ENCODE data around the gene BARHL1. TPM values are rescaled to one million over a fixed set of nuclear protein-coding genes. Genes with fewer than 3 reads are reported as not detected.

BARHL1 gene
- total and polyA plus RNA-seq, 2 of the 13 experiments (the other 11 are each of a cell fraction or from before 2014, with no cell fraction given), result not detected

DNA sequence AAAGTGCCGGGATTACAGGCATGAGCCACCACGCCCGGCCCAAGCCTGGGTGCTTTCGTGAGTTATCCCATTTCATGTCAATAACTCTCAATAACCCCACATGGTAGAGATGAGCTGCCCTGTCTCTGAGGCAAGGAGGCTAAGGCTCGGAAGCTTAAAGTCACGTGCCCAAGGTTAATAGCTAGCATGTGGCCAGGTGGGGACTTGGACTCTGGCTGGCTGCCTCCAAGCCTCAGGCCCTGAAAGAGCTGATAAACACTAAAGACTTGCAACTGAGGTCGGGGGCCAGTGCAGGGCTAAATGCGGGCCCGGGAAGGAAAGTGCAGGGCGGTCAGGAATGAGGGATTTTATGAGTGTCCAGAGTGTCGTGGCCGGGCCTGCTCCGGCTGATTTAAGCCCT lies 30.9 kb upstream of the BARHL1 start:
- ChIA-PET CTCF (ENCODE audit: low intra/inter-chr PET ratio, low total read pairs) (no interaction called here), POLR2A (no interaction called here)
- intact Hi-C loops (cut with micrococcal nuclease; ENCODE audit: unreplicated experiment) (no loop called here), in situ Hi-C loops (cut with HindIII; ENCODE audit: extremely low pct_ligation_motif_present, low pct_unique_long_range_greater_than_20kb) (no loop called here)
- no peak for FAIRE-seq
- Histone ChIP-seq H3K27me3 (ENCODE audit: control insufficient read depth in 1 of 2, insufficient read depth in 2 of 2, low read length in 2 of 2) (peaks cover 4 to 40% of the 10 kb centered on the region in 2 experiments; a peak in 4 of 5 replicates), H3K9ac (ENCODE audit: insufficient read depth, low read depth, low read length) (no peak overlapping the region), H4K20me1 (ENCODE audit: insufficient read depth, low read length) (no peaks in the 10 kb centered on the region), H3K4me3 (replicated peaks in 1 of 3; ENCODE audit: insufficient read depth in 1 of 3, low read depth in 2 of 3, low read length in 3 of 3) (no peak overlapping the region), H3K79me2 (ENCODE audit: insufficient read depth, low read length) (no peaks in the 10 kb centered on the region), H2AFZ (ENCODE audit: low read length) (no peak overlapping the region), H3K36me3 (replicated peaks in 1 of 2; ENCODE audit: control insufficient read depth in 1 of 2, insufficient read depth in 2 of 2, low read length in 2 of 2) (no peaks in the 10 kb centered on the region), H3K27ac (ENCODE audit: extremely low read length, insufficient read depth, low read length) (no peak overlapping the region), H3K4me1 (ENCODE audit: insufficient read depth, low read length) (no peaks in the 10 kb centered on the region), H3K4me2 (ENCODE audit: low read depth, low read length) (no peak overlapping the region), H3K9me3 (ENCODE audit: low read length) (no peaks in the 10 kb centered on the region)
- no TSS peak for BruUV-seq (replicated peaks)
- ATAC-seq, result no peak
- TF ChIP-seq FLYWCH1 (CRISPR knock-in tag; IDR thresholded peaks at IDR 0.05) (no peak), NFIC (IDR thresholded peaks at IDR 0.05; ENCODE audit: low read length) (no peak)
- 56% methylated on average over 3 of the region's 13 CpGs for WGBS (ENCODE audit: low lambda C conversion rate)
- no peak for DNase-seq (ENCODE audit: low spot score)

- Histone ChIP-seq H4K20me1 (ENCODE audit: insufficient read depth, low read length) (no peaks in the 10 kb centered on the region), H3K4me1 (ENCODE audit: insufficient read depth, low read length) (no peaks in the 10 kb centered on the region), H2AFZ (ENCODE audit: low read length) (no peak overlapping the region), H3K9me3 (ENCODE audit: low read length) (no peaks in the 10 kb centered on the region), H3K4me3 (replicated peaks in 1 of 3; ENCODE audit: insufficient read depth in 1 of 3, low read depth in 2 of 3, low read length in 3 of 3) (no peak overlapping the region), H3K27me3 (ENCODE audit: control insufficient read depth in 1 of 2, insufficient read depth in 2 of 2, low read length in 2 of 2) (peaks cover 4 to 40% of the 10 kb centered on the region in 2 experiments; a peak in 4 of 5 replicates), H3K9ac (ENCODE audit: insufficient read depth, low read depth, low read length) (no peak overlapping the region), H3K79me2 (ENCODE audit: insufficient read depth, low read length) (no peaks in the 10 kb centered on the region), H3K27ac (ENCODE audit: extremely low read length, insufficient read depth, low read length) (no peak overlapping the region), H3K36me3 (replicated peaks in 1 of 2; ENCODE audit: control insufficient read depth in 1 of 2, insufficient read depth in 2 of 2, low read length in 2 of 2) (no peaks in the 10 kb centered on the region), H3K4me2 (ENCODE audit: low read depth, low read length) (no peak overlapping the region)
- intact Hi-C loops (cut with micrococcal nuclease; ENCODE audit: unreplicated experiment), result no loop called here
- TF ChIP-seq TARDBP (CRISPR knock-in tag; IDR thresholded peaks at IDR 0.05), result no peak
- ATAC-seq (no peak), DNase-seq (ENCODE audit: low spot score) (no peak), FAIRE-seq (no peak)
- BruUV-seq (replicated peaks), result no TSS peak
- in situ Hi-C loops (cut with HindIII; ENCODE audit: extremely low pct_ligation_motif_present, low pct_unique_long_range_greater_than_20kb), result no loop called here
- WGBS (ENCODE audit: low lambda C conversion rate), result 42% methylated on average over 3 of the region's 12 CpGs
- CTCF ChIA-PET (ENCODE audit: low intra/inter-chr PET ratio, low total read pairs), result no interaction called here
- POLR2A ChIA-PET, result no interaction called here
These were observed 30.4 kb upstream of the BARHL1 start for GRCh38 chr9:132552041-132552440.

DNA sequence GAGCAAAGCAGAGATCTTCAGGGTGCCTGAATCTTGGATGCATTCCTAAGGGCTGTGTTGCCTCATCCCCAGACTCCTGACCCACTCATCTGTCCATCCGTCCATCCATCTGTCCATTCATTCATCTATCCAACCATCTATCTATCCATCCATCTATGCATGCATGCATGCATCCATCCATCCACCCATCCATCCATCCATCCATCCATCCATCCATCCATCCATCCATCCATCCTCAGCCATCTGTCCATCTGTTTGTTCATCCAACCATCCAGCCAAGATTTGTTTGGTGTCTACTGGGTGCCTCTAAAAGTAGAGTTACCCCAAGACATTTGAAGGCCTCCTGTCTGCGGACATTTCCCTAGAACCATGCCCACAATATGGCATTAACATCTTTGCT lies 27.7 kb upstream of the BARHL1 start:
- 48% methylated on average over 2 of the region's 2 CpGs for WGBS (ENCODE audit: low lambda C conversion rate)
- H3K4me1 ChIP-seq (ENCODE audit: insufficient read depth, low read length), result no peaks in the 10 kb centered on the region
- intact Hi-C loops (cut with micrococcal nuclease; ENCODE audit: unreplicated experiment), result no loop called here
- peaks cover 0 to 36% of the 10 kb centered on the region in 2 experiments; a peak in 2 of 5 replicates for H3K27me3 ChIP-seq (ENCODE audit: control insufficient read depth in 1 of 2, insufficient read depth in 2 of 2, low read length in 2 of 2)
- H4K20me1 ChIP-seq (ENCODE audit: insufficient read depth, low read length), result no peaks in the 10 kb centered on the region
- ATAC-seq (no peak), FAIRE-seq (no peak), DNase-seq (ENCODE audit: low spot score) (no peak)
- H3K36me3 ChIP-seq (replicated peaks in 1 of 2; ENCODE audit: control insufficient read depth in 1 of 2, insufficient read depth in 2 of 2, low read length in 2 of 2), result no peaks in the 10 kb centered on the region
- H3K79me2 ChIP-seq (ENCODE audit: insufficient read depth, low read length), result no peaks in the 10 kb centered on the region
- in situ Hi-C loops (cut with HindIII; ENCODE audit: extremely low pct_ligation_motif_present, low pct_unique_long_range_greater_than_20kb), result no loop called here
- no peak overlapping the region for H2AFZ ChIP-seq (ENCODE audit: low read length)
- H3K4me2 ChIP-seq (ENCODE audit: low read depth, low read length), result no peak overlapping the region
- no peak overlapping the region for H3K4me3 ChIP-seq (replicated peaks in 1 of 3; ENCODE audit: insufficient read depth in 1 of 3, low read depth in 2 of 3, low read length in 3 of 3)
- no peak overlapping the region for H3K27ac ChIP-seq (ENCODE audit: extremely low read length, insufficient read depth, low read length)
- no peaks in the 10 kb centered on the region for H3K9me3 ChIP-seq (ENCODE audit: low read length)
- ChIA-PET POLR2A (no interaction called here), CTCF (ENCODE audit: low intra/inter-chr PET ratio, low total read pairs) (no interaction called here)
- H3K9ac ChIP-seq (ENCODE audit: insufficient read depth, low read depth, low read length), result no peak overlapping the region
- no TSS peak for BruUV-seq (replicated peaks)
- no peak for TF ChIP-seq RORA (CRISPR knock-in tag; IDR thresholded peaks at IDR 0.05)
- TF ChIP-seq, protein P1, sequence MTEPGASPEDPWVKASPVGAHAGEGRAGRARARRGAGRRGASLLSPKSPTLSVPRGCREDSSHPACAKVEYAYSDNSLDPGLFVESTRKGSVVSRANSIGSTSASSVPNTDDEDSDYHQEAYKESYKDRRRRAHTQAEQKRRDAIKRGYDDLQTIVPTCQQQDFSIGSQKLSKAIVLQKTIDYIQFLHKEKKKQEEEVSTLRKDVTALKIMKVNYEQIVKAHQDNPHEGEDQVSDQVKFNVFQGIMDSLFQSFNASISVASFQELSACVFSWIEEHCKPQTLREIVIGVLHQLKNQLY (CRISPR knock-in tag; IDR thresholded peaks at IDR 0.05), result no peak
- no peak for TF ChIP-seq ZSCAN25 (CRISPR knock-in tag; IDR thresholded peaks at IDR 0.05)
- TF ChIP-seq KDM4B (CRISPR knock-in tag; IDR thresholded peaks at IDR 0.05), result no peak
- TF ChIP-seq KLF12 (CRISPR knock-in tag; IDR thresholded peaks at IDR 0.05; ENCODE audit: borderline replicate concordance), result no peak
- TF ChIP-seq ARNTL (CRISPR knock-in tag; IDR thresholded peaks at IDR 0.05), result no peak
- no peak for TF ChIP-seq TSC22D2 (CRISPR knock-in tag; IDR thresholded peaks at IDR 0.05; ENCODE audit: borderline replicate concordance)
- TF ChIP-seq, protein P2, sequence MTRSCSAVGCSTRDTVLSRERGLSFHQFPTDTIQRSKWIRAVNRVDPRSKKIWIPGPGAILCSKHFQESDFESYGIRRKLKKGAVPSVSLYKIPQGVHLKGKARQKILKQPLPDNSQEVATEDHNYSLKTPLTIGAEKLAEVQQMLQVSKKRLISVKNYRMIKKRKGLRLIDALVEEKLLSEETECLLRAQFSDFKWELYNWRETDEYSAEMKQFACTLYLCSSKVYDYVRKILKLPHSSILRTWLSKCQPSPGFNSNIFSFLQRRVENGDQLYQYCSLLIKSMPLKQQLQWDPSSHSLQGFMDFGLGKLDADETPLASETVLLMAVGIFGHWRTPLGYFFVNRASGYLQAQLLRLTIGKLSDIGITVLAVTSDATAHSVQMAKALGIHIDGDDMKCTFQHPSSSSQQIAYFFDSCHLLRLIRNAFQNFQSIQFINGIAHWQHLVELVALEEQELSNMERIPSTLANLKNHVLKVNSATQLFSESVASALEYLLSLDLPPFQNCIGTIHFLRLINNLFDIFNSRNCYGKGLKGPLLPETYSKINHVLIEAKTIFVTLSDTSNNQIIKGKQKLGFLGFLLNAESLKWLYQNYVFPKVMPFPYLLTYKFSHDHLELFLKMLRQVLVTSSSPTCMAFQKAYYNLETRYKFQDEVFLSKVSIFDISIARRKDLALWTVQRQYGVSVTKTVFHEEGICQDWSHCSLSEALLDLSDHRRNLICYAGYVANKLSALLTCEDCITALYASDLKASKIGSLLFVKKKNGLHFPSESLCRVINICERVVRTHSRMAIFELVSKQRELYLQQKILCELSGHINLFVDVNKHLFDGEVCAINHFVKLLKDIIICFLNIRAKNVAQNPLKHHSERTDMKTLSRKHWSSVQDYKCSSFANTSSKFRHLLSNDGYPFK (CRISPR knock-in tag; IDR thresholded peaks at IDR 0.05; ENCODE audit: borderline replicate concordance), result no peak

Measured in HepG2 (cell line).